Measurements from ENCODE around the gene SDR42E2. TPM values are rescaled to one million over a fixed set of nuclear protein-coding genes. Genes with fewer than 3 reads are reported as not detected.

SDR42E2 gene
- total RNA-seq, 6 donors from 2014 or later = 0.17 to 0.59 (median 0.22) TPM; not detected in 3

DNA sequence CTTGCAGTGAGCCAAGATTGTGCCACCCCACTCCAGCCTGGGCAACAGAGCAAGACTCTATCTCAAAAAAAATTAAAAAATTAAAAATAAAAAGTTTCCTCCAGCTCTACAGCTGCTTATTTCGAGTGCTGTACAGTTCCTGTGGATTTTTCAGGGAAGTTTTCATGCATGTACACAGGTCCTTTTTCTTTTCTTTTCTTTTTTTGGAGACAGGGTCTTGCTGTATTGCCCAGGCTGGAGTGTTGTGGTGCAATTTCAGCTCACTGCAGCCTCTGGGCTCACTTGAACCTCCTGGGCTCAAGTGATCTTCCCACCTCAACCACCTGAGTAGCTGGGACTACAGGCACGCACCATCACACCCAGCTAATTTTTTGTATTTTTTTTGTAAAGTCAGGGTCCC is 59.7 kb downstream of the SDR42E2 start:
- Histone ChIP-seq H3K4me3 (no peak overlapping the region), H3K27me3 (no peaks in the 10 kb centered on the region), H3K27ac (no peak overlapping the region), H3K36me3 (peaks cover 0 to 12% (median 7%) of the 10 kb centered on the region in 4 donors), H3K9me3 (no peaks in the 10 kb centered on the region), H3K4me1 (peaks cover 0 to 36% (median 12%) of the 10 kb centered on the region in 4 donors)
- WGBS, 2 donors = 93 to 98% methylated on average over 2 of the region's 2 CpGs
- no peak for TF ChIP-seq POLR2AphosphoS5 (IDR thresholded peaks at IDR 0.05)
- TF ChIP-seq POLR2A (IDR thresholded peaks at IDR 0.05) = no peak
- TF ChIP-seq, protein P1, sequence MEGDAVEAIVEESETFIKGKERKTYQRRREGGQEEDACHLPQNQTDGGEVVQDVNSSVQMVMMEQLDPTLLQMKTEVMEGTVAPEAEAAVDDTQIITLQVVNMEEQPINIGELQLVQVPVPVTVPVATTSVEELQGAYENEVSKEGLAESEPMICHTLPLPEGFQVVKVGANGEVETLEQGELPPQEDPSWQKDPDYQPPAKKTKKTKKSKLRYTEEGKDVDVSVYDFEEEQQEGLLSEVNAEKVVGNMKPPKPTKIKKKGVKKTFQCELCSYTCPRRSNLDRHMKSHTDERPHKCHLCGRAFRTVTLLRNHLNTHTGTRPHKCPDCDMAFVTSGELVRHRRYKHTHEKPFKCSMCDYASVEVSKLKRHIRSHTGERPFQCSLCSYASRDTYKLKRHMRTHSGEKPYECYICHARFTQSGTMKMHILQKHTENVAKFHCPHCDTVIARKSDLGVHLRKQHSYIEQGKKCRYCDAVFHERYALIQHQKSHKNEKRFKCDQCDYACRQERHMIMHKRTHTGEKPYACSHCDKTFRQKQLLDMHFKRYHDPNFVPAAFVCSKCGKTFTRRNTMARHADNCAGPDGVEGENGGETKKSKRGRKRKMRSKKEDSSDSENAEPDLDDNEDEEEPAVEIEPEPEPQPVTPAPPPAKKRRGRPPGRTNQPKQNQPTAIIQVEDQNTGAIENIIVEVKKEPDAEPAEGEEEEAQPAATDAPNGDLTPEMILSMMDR (IDR thresholded peaks at IDR 0.05) = no peak
- DNase-seq (no peak), ATAC-seq (ENCODE audit: low FRiP score in 2 of 2) (no peak)

DNA sequence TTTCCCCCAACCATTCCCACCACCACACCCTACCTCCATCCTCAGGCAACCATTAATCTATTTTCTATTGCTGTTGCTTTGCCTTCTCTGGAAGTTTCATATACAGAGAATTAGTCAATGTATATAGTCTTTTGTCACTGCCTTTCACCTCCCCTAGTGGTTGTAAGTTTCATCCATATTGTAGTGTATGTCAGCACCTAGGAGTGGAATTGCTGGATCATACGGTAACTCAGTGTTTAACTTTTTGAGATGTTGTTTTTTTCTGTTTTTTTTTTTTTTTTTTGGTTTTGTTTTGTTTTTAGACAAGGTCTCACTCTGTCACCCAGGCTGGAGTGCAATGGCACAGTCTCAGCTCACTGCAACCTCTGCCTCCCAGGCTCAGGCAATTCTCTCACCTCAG is 60.7 kb downstream of the SDR42E2 start:
- no peak overlapping the region for H3K4me3 ChIP-seq
- H3K4me1 ChIP-seq = peaks cover 0 to 35% (median 11%) of the 10 kb centered on the region in 4 donors
- ATAC-seq (ENCODE audit: low FRiP score in 2 of 2) (no peak), DNase-seq (no peak)
- H3K36me3 ChIP-seq = peaks cover 0 to 22% (median 10%) of the 10 kb centered on the region in 4 donors
- TF ChIP-seq, protein P1 (IDR thresholded peaks at IDR 0.05) = no peak
- no peak for TF ChIP-seq POLR2AphosphoS5 (IDR thresholded peaks at IDR 0.05)
- no peak for TF ChIP-seq POLR2A (IDR thresholded peaks at IDR 0.05)
- TF ChIP-seq EP300 (IDR thresholded peaks at IDR 0.05) = no peak
- 80 to 92% methylated on average over 1 of the region's 1 CpG for WGBS, 2 donors
- H3K27me3 ChIP-seq = no peaks in the 10 kb centered on the region
- H3K9me3 ChIP-seq = no peaks in the 10 kb centered on the region
- peak overlapping the region in 3 of 4 donors; percentile 49 to 52 (median 52) for H3K27ac ChIP-seq

DNA sequence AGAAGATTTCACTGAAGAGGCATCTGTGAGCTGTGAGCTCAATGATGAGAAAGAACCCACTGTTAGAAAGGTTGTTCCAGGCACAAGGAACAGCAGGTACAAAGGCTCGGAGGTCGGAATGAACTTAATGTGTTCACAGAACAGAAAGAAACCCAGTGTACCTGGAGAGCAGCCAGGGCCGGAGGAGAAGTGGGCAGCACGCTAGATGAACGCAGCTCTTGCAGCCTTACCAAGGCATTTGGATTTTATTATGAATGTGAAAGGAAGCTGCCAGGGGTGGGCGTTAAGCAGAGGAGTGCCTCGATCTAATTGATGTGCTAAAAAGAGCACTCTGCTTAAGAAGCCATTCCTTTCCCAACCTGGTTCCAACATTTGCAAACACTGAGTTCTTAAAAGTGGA is 62.8 kb downstream of the SDR42E2 start:
- TF ChIP-seq POLR2A (IDR thresholded peaks at IDR 0.05) = no peak
- TF ChIP-seq, protein P1 (IDR thresholded peaks at IDR 0.05) = no peak
- TF ChIP-seq EP300 (IDR thresholded peaks at IDR 0.05) = no peak
- TF ChIP-seq POLR2AphosphoS5 (IDR thresholded peaks at IDR 0.05) = no peak
- DNase-seq (no peak), ATAC-seq (ENCODE audit: low FRiP score in 2 of 2) (no peak)
- peaks cover 0 to 25% (median 4%) of the 10 kb centered on the region in 4 donors for H3K4me1 ChIP-seq
- no peak overlapping the region for H3K4me3 ChIP-seq
- H3K9me3 ChIP-seq = no peaks in the 10 kb centered on the region
- no peaks in the 10 kb centered on the region for H3K27me3 ChIP-seq
- H3K36me3 ChIP-seq = peaks cover 0 to 38% (median 13%) of the 10 kb centered on the region in 4 donors
- H3K27ac ChIP-seq = peak overlapping the region in 3 of 4 donors; percentile 7 to 51 (median 24)
- WGBS, 2 donors = 65 to 68% methylated on average over 7 of the region's 7 CpGs

DNA sequence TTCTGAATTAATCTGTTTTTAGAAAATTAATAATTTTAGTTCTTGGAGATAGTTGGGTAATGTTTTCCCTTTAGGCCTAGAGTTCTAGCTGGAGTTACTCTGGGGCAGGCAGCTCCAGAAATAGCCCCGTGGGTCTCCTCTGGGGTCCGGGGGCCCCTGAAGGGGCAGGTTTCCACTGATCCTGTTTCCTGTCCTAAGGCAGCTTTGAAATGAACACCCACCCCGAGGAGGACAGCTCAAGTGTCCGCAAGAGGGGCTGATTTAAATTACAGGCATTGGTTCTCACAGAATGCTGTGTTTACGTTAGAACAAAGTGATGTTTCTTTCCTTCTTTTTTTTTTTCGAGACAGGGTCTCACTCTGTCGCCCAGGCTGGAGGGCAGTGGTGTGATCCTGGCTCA is 67.6 kb downstream of the SDR42E2 start:
- 57 to 66% methylated on average over 7 of the region's 7 CpGs for WGBS, 2 donors
- TF ChIP-seq EP300 (IDR thresholded peaks at IDR 0.05) = no peak
- TF ChIP-seq POLR2AphosphoS5 (IDR thresholded peaks at IDR 0.05) = no peak
- TF ChIP-seq POLR2A (IDR thresholded peaks at IDR 0.05) = no peak
- TF ChIP-seq, protein P1 (IDR thresholded peaks at IDR 0.05) = no peak
- no peaks in the 10 kb centered on the region for H3K27me3 ChIP-seq
- peaks cover 0 to 61% (median 14%) of the 10 kb centered on the region in 4 donors for H3K36me3 ChIP-seq
- no peaks in the 10 kb centered on the region for H3K9me3 ChIP-seq
- DNase-seq (no peak), ATAC-seq (ENCODE audit: low FRiP score in 2 of 2) (no peak)
- peak overlapping the region in 1 of 4 donors; percentile 14 for H3K27ac ChIP-seq
- peaks cover 0 to 7% (median 3%) of the 10 kb centered on the region in 4 donors for H3K4me1 ChIP-seq
- H3K4me3 ChIP-seq = no peak overlapping the region
